Heart left ventricle (tissue), 16 donors: ENCODE results near the gene PROCA1. TPM values are rescaled to one million over a fixed set of nuclear protein-coding genes. Genes with fewer than 3 reads are reported as not detected.

Source experiments
- ATAC-seq, 4 donors: fragments of 200-7000 bp; cut with Tn5 transposase; one replicate each; pipeline ENCODE4 v1.9.1; 2020 to 2022; ENCODE audit warnings: moderate library complexity in 4 of 4, mild to moderate bottlenecking in 3 of 4, moderate number of reproducible peaks in 1 of 4
- DNase-seq, 5 donors: peaks; one replicate each; pipeline ENCODE4 v3.0.0-alpha.2; 2020
- H3K27ac ChIP-seq, 12 donors: fragments of 200-600 bp; sonication (generic) in 4 of 12; one replicate each; pipeline versions ENCODE4 v1.5.0 to v1.8.0; 2016 to 2022; ENCODE audit warnings: mild to moderate bottlenecking in 2 of 12
- H3K27me3 ChIP-seq, 9 donors: fragments of 200-600 bp; sonication (generic) in 2 of 9; one replicate each; pipeline versions ENCODE4 v1.5.1 to v1.8.0; 2016 to 2022; ENCODE audit warnings: mild to moderate bottlenecking in 3 of 9
- H3K36me3 ChIP-seq, 9 donors: fragments of 200-600 bp; sonication (generic) in 2 of 9; one replicate each; pipeline versions ENCODE4 v1.5.0 to v1.8.0; 2018 to 2022; ENCODE audit warnings: mild to moderate bottlenecking in 2 of 9
- H3K4me1 ChIP-seq, 12 donors: fragments of 200-600 bp; sonication (generic) in 4 of 12; one replicate each; pipeline versions ENCODE4 v1.5.0 to v1.8.0; 2016 to 2022; ENCODE audit warnings: mild to moderate bottlenecking in 3 of 12
- H3K4me3 ChIP-seq, 12 donors: fragments of 200-600 bp; sonication (generic) in 4 of 12; one replicate each; pipeline versions ENCODE4 v1.5.0 to v1.8.0; 2017 to 2022; ENCODE audit warnings: mild to moderate bottlenecking in 9 of 12, moderate library complexity in 4 of 12
- H3K9me3 ChIP-seq, 12 donors: fragments of 200-600 bp; sonication (generic) in 4 of 12; one replicate each; pipeline versions ENCODE4 v1.5.0 to v1.8.0; 2016 to 2022; ENCODE audit warnings: mild to moderate bottlenecking in 1 of 12
- POLR2A ChIP-seq, 2 donors: fragments of 450-650 bp; IDR thresholded peaks; one replicate each; pipeline ENCODE4 v1.6.1; 2017; ENCODE audit warnings: antibody characterized with exemption in 2 of 2, mild to moderate bottlenecking in 2 of 2, moderate library complexity in 2 of 2
- WGBS, 4 donors: extraction: QIAGEN DNeasy Blood & Tissue Kit in 2 of 4; methylation state at CpG; one replicate each; pipeline versions ENCODE4 v1.1.5 to v1.1.7; 2013 to 2018; 5-methylcytosine and 5-hydroxymethylcytosine counted together
- intact Hi-C, 10 donors: fragments of 100-400 bp; cut with DNase I; formaldehyde crosslinking; loops; one replicate each; pipeline versions ENCODE4 v1.11.1 to v1.14.2; 2022
- polyA plus RNA-seq, 2 donors: library from polyadenylated mRNA; stranded (reverse); fragments of 200-250 nt; gene quantifications; one replicate each; pipeline ENCODE4 v1.2.3, GENCODE V29; 2013
- total RNA-seq, 9 donors: library from RNA; depleted of rRNA in 2 of 9; stranded (reverse); fragments of >200 nt in 2 of 9; fragmentation: NEBNext Ultra II Directional in 3 of 9; extraction: Animal tissue kit (Norgen Biotek cat#: 25700) in 3 of 9; gene quantifications; one replicate each; pipeline versions ENCODE4 v1.1.0 to v1.2.4, GENCODE V29; 2016 to 2023
- TF ChIP-seq, protein P1 (sequence below), 12 donors: fragments of 200-600 bp; sonication (generic) in 4 of 12; IDR thresholded peaks; one replicate each; pipeline versions ENCODE4 v1.5.0 to v1.8.0; 2018 to 2022; ENCODE audit warnings: antibody characterized with exemption in 12 of 12, mild to moderate bottlenecking in 5 of 12
- donor health status: ischemic (EF 13 %, LVEDD 7.1; RV severe dilation, severe dysfunction).
- donor health status: healthy with polysubstance abuse.
- donor health status: DM: no; HTN: yes; CAD: no.
- donor health status: DM: no; HTN: no; CAD: no.
- donor health status: ischemic (EF 25% LVEDD 6.9; RV normal size, moderate dysfunction).
- donor health status: ischemic (EF 25% LVEDD 5.7; RV mildly dilated, moderate dysfunction).
- donor health status: healthy.
- donor health status: DM: yes; HTN: yes; CAD: no.
- donor health status: ischemic (EF 35%, LVEDD 5.7; RV mildly dilated, moderate dysfunction).
- donor health status: nonischemic (EF 11% LVEDD 7.7; RV severe dilation, severe dysfunction).
- donor health status: DM: yes; HTN: yes; CAD: no.
- donor health status: PGD.
- donor health status: ischemic (EF 29% LVEDD 5.4; RV normal size, mild dysfunction).
- donor health status: nonischemic (EF 23%, LVEDD 6.1; RV moderate dilation, normal function).

The PROCA1 gene
- total and polyA plus RNA-seq, 11 donors: 0.64 to 2.6 (median 1.0) TPM

GRCh38 chr17:28669918-28670317 is 41.8 kb downstream of the PROCA1 start:
- WGBS, 4 donors: 95 to 100% (median 95%) methylated on average over 1 of the region's 1 CpG
- Histone ChIP-seq H3K36me3 (peaks cover 0 to 90% (median 78%) of the 10 kb centered on the region in 9 donors), H3K4me1 (peaks cover 0 to 10% (median 6%) of the 10 kb centered on the region in 12 donors), H3K9me3 (no peaks in the 10 kb centered on the region), H3K27me3 (no peaks in the 10 kb centered on the region), H3K4me3 (no peak overlapping the region), H3K27ac (no peak overlapping the region)
- no peak for DNase-seq
- intact Hi-C loops: loop anchor here in 1 of 10 donors (10.0 kb wide), 1 partner anchor 45 kb away; the partner anchor contains the start of genes PROCA1, RAB34 and RPL23A
- TF ChIP-seq POLR2A (IDR thresholded peaks at IDR 0.05): no peak
- TF ChIP-seq, protein P1, sequence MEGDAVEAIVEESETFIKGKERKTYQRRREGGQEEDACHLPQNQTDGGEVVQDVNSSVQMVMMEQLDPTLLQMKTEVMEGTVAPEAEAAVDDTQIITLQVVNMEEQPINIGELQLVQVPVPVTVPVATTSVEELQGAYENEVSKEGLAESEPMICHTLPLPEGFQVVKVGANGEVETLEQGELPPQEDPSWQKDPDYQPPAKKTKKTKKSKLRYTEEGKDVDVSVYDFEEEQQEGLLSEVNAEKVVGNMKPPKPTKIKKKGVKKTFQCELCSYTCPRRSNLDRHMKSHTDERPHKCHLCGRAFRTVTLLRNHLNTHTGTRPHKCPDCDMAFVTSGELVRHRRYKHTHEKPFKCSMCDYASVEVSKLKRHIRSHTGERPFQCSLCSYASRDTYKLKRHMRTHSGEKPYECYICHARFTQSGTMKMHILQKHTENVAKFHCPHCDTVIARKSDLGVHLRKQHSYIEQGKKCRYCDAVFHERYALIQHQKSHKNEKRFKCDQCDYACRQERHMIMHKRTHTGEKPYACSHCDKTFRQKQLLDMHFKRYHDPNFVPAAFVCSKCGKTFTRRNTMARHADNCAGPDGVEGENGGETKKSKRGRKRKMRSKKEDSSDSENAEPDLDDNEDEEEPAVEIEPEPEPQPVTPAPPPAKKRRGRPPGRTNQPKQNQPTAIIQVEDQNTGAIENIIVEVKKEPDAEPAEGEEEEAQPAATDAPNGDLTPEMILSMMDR (IDR thresholded peaks at IDR 0.05): no peak
- ATAC-seq: no peak

DNA sequence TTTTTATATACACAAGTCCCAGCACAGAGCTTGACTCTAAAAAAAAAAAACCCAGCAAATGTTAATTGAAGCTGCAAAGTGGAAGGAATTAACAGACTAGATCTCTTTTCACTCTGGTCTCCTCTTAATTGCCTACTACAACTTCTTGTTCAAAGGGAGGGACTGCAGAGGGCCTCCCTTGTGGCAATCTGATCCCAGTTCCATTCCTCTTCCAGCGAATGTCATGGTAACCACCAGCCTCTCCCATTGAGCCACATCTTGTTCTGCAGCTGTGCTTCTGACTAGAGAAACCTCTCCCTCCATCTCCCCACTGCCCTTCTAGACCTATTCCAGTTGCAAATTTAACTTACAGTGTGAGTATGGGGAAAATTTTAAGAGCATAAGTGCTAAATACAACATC is 43.8 kb downstream of the PROCA1 start:
- no peak for DNase-seq
- H3K27ac ChIP-seq: no peak overlapping the region
- no peaks in the 10 kb centered on the region for H3K27me3 ChIP-seq
- H3K4me3 ChIP-seq: no peak overlapping the region
- intact Hi-C loops: loop anchor here in 1 of 10 donors (10.0 kb wide), 1 partner anchor 47 kb away; the partner anchor contains the start of genes PROCA1, RAB34 and RPL23A
- 91 to 97% (median 95%) methylated on average over 1 of the region's 1 CpG for WGBS, 4 donors
- H3K36me3 ChIP-seq: peaks cover 0 to 75% (median 57%) of the 10 kb centered on the region in 9 donors
- peaks cover 0 to 31% (median 18%) of the 10 kb centered on the region in 12 donors for H3K4me1 ChIP-seq
- no peak for TF ChIP-seq POLR2A (IDR thresholded peaks at IDR 0.05)
- TF ChIP-seq, protein P1 (IDR thresholded peaks at IDR 0.05): no peak
- no peak for ATAC-seq
- H3K9me3 ChIP-seq: no peaks in the 10 kb centered on the region

DNA sequence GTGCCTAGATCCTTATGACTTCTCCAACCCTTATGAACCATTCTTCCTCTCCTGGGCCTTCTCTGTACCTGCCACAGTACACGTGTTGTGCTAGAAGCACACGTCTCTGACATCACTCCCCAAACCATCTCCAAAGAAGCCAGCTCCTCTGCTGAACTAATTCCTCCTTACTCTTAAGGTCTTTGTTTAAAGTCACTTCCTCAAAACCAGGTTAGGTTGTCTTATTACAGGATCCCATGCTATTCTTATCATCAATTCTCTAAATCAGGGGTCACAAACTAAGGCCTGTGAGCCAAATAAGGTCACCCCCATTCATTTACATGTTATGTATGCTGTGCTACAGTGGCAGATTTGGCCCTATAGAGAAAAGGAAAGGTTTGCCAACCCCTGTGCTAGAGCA is 45.7 kb downstream of the PROCA1 start:
- DNase-seq: no peak
- WGBS, 4 donors: 73 to 85% (median 76%) methylated on average over 2 of the region's 2 CpGs
- peaks cover 0 to 39% (median 24%) of the 10 kb centered on the region in 12 donors for H3K4me1 ChIP-seq
- H3K4me3 ChIP-seq: no peak overlapping the region
- intact Hi-C loops: loop anchor here in 1 of 10 donors (10.0 kb wide), 1 partner anchor 49 kb away; the partner anchor contains the start of genes PROCA1, RAB34 and RPL23A
- H3K36me3 ChIP-seq: peaks cover 0 to 57% (median 38%) of the 10 kb centered on the region in 9 donors
- TF ChIP-seq, protein P1 (IDR thresholded peaks at IDR 0.05): no peak
- TF ChIP-seq POLR2A (IDR thresholded peaks at IDR 0.05): no peak
- no peaks in the 10 kb centered on the region for H3K9me3 ChIP-seq
- no peak for ATAC-seq
- no peak overlapping the region for H3K27ac ChIP-seq
- H3K27me3 ChIP-seq: no peaks in the 10 kb centered on the region

DNA sequence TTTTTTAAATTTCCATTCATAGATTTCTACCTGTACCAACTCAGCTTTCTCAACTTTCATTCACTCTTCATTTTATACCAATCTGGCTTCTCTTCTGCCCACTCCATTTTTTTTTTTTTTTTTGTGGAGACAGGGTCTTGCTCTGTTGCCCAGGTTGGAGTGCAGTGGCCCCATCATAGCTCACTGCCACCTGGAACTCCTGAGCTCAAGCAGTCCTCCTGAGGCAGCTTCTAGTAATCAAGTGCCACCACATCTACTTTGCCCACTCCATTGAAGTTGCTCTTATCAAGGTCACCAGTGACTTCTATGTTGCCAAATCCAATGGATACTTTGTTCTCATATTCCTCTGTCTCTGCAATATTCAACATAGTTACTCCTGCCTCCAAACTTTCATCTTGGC is 48.0 kb downstream of the PROCA1 start:
- ATAC-seq: no peak
- Histone ChIP-seq H3K27me3 (no peaks in the 10 kb centered on the region), H3K4me3 (peak overlapping the region in 3 of 12 donors; percentile 75 to 88 (median 86)), H3K4me1 (peaks cover 0 to 49% (median 34%) of the 10 kb centered on the region in 12 donors), H3K9me3 (no peaks in the 10 kb centered on the region), H3K36me3 (peaks cover 0 to 44% (median 31%) of the 10 kb centered on the region in 9 donors), H3K27ac (no peak overlapping the region)
- TF ChIP-seq, protein P1 (IDR thresholded peaks at IDR 0.05): no peak
- TF ChIP-seq POLR2A (IDR thresholded peaks at IDR 0.05): no peak
- no peak for DNase-seq
- intact Hi-C loops: loop anchor here in 2 of 10 donors (5.0 to 10.0 kb wide), 2 partner anchors 49 to 51 kb away; partner anchors contain the start of genes PROCA1 (in 2 of the 2), RAB34 (in 1 of the 2) and RPL23A (in 1 of the 2)
